ENCODE results near the gene RGS9BP. TPM values are rescaled to one million over a fixed set of nuclear protein-coding genes. Genes with fewer than 3 reads are reported as not detected.

Gene RGS9BP
- total and polyA plus RNA-seq, 2 experiments from 2014 or later = 0.83 TPM; not detected in 1

DNA sequence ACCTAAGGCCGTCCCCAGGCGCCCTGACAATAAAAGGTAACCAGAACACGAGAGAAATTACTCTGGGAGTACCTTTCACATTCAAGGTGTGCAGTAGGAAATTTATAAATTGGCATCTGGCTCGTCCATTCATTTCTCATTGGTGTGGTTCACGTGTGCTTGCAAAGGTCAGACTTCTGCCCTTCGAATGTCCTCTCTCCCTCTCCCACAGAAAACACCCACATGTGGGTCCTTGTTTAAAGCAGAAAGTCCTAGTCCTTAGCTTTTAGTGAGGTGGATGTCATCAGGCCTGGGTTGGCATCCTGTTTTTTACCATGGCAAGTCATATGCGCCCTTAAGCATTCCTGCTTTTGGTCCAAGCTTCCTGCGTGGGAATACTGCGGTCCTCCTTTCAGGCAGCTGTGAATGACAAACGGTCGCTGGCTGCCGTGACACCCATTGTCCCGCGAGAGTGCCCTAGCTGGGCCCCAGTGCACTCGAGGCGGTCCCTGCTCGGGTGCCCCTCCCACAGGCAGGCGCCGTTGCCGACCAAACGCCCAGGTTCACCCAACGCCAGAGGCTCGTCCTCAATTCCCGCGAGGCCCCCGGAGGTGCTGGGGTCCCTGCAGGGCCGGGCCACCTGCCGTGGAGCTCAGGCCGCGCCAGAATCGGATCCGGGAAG, 15.8 kb downstream of the RGS9BP start, which contains the start of gene NUDT19:
TSS of gene NUDT19 (plus strand) at position 531 of the 661 bp plus-strand sequence. CDS start 140 bp downstream, outside the sequence.
- 0 out of 2 replicates have a peak, but pooled peaks cover 4% of the 10 kb centered on the region for H3F3A ChIP-seq (replicated peaks; ENCODE audit: low read depth)
- Mint-ChIP-seq H3K27me3 (ENCODE audit: insufficient read depth, low read depth, poor library complexity) (peaks cover 15% of the 10 kb centered on the region), H3K36me3 (ENCODE audit: low read depth) (peaks cover 13% of the 10 kb centered on the region), H3K4me1 (peaks cover 9% of the 10 kb centered on the region), H3K4me3 (peak within 1 kb of the TSS; percentile 69), H3K27ac (no peak within 1 kb of the TSS), H3K9me3 (peaks cover 8% of the 10 kb centered on the region; the same call in 2 of the 3 replicates)
- peaks cover 6% of the 10 kb centered on the region; the same call in 1 of the 2 replicates for H3K4me1 ChIP-seq (ENCODE audit: insufficient read depth)
- peak within 1 kb of the TSS; percentile 87 for H2AFZ ChIP-seq
- ATAC-seq = peak; percentile 72
- peaks cover 29% of the 10 kb centered on the region for H3K27me3 ChIP-seq (ENCODE audit: insufficient read depth)
- H3K4me2 ChIP-seq = peak within 1 kb of the TSS; percentile 78
- H3K9me2 ChIP-seq (ENCODE audit: insufficient read depth) = peaks cover 4% of the 10 kb centered on the region
- peaks cover 4% of the 10 kb centered on the region; the same call in 1 of the 2 replicates for H3K79me2 ChIP-seq (replicated peaks; ENCODE audit: insufficient read depth)
- no peaks in the 10 kb centered on the region for H4K20me1 ChIP-seq (replicated peaks; ENCODE audit: insufficient read depth)
- no peak for DNase-seq (ENCODE audit: low spot score)
- H3K27ac ChIP-seq (ENCODE audit: low read depth) = no peak within 1 kb of the TSS
- H3K36me3 ChIP-seq (ENCODE audit: insufficient read depth) = peaks cover 8% of the 10 kb centered on the region; the same call in 1 of the 2 replicates
- TF ChIP-seq STAT1 (IDR thresholded peaks at IDR 0.05; ENCODE audit: unreplicated experiment) (no peak), JUNB (IDR thresholded peaks at IDR 0.05; ENCODE audit: unreplicated experiment) (no peak), CTCF (conservative IDR thresholded peaks at IDR 0.05; ENCODE audit: low read depth in 2 of 2) (no peak), CREB1 (CRISPR knock-in tag; IDR thresholded peaks at IDR 0.05; ENCODE audit: low read depth) (no peak), EZH2 (IDR thresholded peaks at IDR 0.05; ENCODE audit: low read depth, unreplicated experiment) (no peak), NANOG (IDR thresholded peaks at IDR 0.05; ENCODE audit: borderline replicate concordance) (no peak), EZH2phosphoT487 (IDR thresholded peaks at IDR 0.05; ENCODE audit: unreplicated experiment) (no peak), ETS1 (IDR thresholded peaks at IDR 0.05) (no peak), ZNF331 (CRISPR knock-in tag; IDR thresholded peaks at IDR 0.05; ENCODE audit: low read depth) (no peak), ZNF114 (CRISPR knock-in tag; IDR thresholded peaks at IDR 0.05) (no peak), POLR2AphosphoS5 (IDR thresholded peaks at IDR 0.05; ENCODE audit: low read depth) (no peak)
- TF ChIP-seq, protein P1, sequence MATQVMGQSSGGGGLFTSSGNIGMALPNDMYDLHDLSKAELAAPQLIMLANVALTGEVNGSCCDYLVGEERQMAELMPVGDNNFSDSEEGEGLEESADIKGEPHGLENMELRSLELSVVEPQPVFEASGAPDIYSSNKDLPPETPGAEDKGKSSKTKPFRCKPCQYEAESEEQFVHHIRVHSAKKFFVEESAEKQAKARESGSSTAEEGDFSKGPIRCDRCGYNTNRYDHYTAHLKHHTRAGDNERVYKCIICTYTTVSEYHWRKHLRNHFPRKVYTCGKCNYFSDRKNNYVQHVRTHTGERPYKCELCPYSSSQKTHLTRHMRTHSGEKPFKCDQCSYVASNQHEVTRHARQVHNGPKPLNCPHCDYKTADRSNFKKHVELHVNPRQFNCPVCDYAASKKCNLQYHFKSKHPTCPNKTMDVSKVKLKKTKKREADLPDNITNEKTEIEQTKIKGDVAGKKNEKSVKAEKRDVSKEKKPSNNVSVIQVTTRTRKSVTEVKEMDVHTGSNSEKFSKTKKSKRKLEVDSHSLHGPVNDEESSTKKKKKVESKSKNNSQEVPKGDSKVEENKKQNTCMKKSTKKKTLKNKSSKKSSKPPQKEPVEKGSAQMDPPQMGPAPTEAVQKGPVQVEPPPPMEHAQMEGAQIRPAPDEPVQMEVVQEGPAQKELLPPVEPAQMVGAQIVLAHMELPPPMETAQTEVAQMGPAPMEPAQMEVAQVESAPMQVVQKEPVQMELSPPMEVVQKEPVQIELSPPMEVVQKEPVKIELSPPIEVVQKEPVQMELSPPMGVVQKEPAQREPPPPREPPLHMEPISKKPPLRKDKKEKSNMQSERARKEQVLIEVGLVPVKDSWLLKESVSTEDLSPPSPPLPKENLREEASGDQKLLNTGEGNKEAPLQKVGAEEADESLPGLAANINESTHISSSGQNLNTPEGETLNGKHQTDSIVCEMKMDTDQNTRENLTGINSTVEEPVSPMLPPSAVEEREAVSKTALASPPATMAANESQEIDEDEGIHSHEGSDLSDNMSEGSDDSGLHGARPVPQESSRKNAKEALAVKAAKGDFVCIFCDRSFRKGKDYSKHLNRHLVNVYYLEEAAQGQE (IDR thresholded peaks at IDR 0.05; ENCODE audit: unreplicated experiment) = no peak
- TF ChIP-seq, protein P2, sequence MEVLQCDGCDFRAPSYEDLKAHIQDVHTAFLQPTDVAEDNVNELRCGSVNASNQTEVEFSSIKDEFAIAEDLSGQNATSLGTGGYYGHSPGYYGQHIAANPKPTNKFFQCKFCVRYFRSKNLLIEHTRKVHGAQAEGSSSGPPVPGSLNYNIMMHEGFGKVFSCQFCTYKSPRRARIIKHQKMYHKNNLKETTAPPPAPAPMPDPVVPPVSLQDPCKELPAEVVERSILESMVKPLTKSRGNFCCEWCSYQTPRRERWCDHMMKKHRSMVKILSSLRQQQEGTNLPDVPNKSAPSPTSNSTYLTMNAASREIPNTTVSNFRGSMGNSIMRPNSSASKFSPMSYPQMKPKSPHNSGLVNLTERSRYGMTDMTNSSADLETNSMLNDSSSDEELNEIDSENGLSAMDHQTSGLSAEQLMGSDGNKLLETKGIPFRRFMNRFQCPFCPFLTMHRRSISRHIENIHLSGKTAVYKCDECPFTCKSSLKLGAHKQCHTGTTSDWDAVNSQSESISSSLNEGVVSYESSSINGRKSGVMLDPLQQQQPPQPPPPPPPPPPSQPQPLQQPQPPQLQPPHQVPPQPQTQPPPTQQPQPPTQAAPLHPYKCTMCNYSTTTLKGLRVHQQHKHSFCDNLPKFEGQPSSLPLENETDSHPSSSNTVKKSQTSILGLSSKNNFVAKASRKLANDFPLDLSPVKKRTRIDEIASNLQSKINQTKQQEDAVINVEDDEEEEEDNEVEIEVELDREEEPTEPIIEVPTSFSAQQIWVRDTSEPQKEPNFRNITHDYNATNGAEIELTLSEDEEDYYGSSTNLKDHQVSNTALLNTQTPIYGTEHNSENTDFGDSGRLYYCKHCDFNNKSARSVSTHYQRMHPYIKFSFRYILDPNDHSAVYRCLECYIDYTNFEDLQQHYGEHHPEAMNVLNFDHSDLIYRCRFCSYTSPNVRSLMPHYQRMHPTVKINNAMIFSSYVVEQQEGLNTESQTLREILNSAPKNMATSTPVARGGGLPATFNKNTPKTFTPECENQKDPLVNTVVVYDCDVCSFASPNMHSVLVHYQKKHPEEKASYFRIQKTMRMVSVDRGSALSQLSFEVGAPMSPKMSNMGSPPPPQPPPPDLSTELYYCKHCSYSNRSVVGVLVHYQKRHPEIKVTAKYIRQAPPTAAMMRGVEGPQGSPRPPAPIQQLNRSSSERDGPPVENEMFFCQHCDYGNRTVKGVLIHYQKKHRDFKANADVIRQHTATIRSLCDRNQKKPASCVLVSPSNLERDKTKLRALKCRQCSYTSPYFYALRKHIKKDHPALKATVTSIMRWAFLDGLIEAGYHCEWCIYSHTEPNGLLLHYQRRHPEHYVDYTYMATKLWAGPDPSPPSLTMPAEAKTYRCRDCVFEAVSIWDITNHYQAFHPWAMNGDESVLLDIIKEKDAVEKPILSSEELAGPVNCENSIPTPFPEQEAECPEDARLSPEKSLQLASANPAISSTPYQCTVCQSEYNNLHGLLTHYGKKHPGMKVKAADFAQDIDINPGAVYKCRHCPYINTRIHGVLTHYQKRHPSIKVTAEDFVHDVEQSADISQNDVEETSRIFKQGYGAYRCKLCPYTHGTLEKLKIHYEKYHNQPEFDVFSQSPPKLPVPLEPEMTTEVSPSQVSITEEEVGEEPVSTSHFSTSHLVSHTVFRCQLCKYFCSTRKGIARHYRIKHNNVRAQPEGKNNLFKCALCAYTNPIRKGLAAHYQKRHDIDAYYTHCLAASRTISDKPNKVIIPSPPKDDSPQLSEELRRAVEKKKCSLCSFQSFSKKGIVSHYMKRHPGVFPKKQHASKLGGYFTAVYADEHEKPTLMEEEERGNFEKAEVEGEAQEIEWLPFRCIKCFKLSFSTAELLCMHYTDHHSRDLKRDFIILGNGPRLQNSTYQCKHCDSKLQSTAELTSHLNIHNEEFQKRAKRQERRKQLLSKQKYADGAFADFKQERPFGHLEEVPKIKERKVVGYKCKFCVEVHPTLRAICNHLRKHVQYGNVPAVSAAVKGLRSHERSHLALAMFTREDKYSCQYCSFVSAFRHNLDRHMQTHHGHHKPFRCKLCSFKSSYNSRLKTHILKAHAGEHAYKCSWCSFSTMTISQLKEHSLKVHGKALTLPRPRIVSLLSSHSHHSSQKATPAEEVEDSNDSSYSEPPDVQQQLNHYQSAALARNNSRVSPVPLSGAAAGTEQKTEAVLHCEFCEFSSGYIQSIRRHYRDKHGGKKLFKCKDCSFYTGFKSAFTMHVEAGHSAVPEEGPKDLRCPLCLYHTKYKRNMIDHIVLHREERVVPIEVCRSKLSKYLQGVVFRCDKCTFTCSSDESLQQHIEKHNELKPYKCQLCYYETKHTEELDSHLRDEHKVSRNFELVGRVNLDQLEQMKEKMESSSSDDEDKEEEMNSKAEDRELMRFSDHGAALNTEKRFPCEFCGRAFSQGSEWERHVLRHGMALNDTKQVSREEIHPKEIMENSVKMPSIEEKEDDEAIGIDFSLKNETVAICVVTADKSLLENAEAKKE (CRISPR knock-in tag; IDR thresholded peaks at IDR 0.05) = no peak
- H3K4me3 ChIP-seq = peak within 1 kb of the TSS; percentile 58
